Measurements from ENCODE around the gene IRF8.

GRCh38 chr16:85928401-85928820 is 29.4 kb downstream of the IRF8 start:
- TF ChIP-seq, protein P1, sequence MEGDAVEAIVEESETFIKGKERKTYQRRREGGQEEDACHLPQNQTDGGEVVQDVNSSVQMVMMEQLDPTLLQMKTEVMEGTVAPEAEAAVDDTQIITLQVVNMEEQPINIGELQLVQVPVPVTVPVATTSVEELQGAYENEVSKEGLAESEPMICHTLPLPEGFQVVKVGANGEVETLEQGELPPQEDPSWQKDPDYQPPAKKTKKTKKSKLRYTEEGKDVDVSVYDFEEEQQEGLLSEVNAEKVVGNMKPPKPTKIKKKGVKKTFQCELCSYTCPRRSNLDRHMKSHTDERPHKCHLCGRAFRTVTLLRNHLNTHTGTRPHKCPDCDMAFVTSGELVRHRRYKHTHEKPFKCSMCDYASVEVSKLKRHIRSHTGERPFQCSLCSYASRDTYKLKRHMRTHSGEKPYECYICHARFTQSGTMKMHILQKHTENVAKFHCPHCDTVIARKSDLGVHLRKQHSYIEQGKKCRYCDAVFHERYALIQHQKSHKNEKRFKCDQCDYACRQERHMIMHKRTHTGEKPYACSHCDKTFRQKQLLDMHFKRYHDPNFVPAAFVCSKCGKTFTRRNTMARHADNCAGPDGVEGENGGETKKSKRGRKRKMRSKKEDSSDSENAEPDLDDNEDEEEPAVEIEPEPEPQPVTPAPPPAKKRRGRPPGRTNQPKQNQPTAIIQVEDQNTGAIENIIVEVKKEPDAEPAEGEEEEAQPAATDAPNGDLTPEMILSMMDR (IDR thresholded peaks at IDR 0.05) = no peak
- TF ChIP-seq POLR2A (IDR thresholded peaks at IDR 0.05) (no peak), EP300 (IDR thresholded peaks at IDR 0.05) (no peak)

Data from sigmoid colon (tissue), 4 donors.